ENCODE data around the gene SIPA1L3.
A peak's percentile ranks its signal among the peaks of the same experiment; 100 is the strongest.

Gene SIPA1L3

DNA sequence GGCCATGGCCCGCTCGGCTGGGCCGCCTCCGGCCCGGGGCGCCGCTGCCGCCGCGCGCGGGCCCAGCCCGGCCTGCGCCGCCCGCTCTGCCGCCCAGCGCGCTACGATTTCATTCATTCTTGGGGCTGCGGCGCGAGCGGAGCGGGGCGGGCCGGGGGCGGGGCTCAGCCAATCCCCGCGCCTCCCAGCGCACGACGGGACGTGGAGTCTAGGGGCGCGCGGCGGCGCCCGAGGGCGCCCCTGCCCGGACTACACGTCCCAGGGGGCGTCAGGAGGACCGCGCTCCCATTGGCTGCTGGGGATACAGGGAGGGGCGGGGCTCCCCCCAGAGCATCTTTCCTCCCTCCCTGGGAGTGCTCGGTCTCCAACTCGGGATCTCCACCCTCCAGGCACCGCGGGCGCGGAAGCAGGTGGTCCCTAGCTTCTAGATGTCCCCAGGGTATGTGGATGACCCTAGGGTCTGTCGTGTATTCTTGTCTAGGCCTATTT lies 322.6 kb downstream of the SIPA1L3 start (continued):
- TF ChIP-seq, protein P1, sequence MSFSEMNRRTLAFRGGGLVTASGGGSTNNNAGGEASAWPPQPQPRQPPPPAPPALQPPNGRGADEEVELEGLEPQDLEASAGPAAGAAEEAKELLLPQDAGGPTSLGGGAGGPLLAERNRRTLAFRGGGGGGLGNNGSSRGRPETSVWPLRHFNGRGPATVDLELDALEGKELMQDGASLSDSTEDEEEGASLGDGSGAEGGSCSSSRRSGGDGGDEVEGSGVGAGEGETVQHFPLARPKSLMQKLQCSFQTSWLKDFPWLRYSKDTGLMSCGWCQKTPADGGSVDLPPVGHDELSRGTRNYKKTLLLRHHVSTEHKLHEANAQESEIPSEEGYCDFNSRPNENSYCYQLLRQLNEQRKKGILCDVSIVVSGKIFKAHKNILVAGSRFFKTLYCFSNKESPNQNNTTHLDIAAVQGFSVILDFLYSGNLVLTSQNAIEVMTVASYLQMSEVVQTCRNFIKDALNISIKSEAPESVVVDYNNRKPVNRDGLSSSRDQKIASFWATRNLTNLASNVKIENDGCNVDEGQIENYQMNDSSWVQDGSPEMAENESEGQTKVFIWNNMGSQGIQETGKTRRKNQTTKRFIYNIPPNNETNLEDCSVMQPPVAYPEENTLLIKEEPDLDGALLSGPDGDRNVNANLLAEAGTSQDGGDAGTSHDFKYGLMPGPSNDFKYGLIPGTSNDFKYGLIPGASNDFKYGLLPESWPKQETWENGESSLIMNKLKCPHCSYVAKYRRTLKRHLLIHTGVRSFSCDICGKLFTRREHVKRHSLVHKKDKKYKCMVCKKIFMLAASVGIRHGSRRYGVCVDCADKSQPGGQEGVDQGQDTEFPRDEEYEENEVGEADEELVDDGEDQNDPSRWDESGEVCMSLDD (tag by site-specific recombination; IDR thresholded peaks at IDR 0.05): peak; percentile 53; the same call in 1 of the 2 replicates
- TF ChIP-seq ZEB2 (tag by site-specific recombination; IDR thresholded peaks at IDR 0.05): no peak
- TF ChIP-seq, protein P2, sequence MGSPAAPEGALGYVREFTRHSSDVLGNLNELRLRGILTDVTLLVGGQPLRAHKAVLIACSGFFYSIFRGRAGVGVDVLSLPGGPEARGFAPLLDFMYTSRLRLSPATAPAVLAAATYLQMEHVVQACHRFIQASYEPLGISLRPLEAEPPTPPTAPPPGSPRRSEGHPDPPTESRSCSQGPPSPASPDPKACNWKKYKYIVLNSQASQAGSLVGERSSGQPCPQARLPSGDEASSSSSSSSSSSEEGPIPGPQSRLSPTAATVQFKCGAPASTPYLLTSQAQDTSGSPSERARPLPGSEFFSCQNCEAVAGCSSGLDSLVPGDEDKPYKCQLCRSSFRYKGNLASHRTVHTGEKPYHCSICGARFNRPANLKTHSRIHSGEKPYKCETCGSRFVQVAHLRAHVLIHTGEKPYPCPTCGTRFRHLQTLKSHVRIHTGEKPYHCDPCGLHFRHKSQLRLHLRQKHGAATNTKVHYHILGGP (tag by site-specific recombination; IDR thresholded peaks at IDR 0.05): no peak
- no peak for TF ChIP-seq FEZF1 (tag by site-specific recombination; IDR thresholded peaks at IDR 0.05)
- no peak for TF ChIP-seq ZNF433 (tag by site-specific recombination; IDR thresholded peaks at IDR 0.05; ENCODE audit: low read depth)
- peak; percentile 24; the same call in 1 of the 2 replicates for TF ChIP-seq ZSCAN30 (tag by site-specific recombination; IDR thresholded peaks at IDR 0.05)
- no peak for TF ChIP-seq ZNF830 (tag by site-specific recombination; IDR thresholded peaks at IDR 0.05; ENCODE audit: low read depth)
- no peak for TF ChIP-seq ZNF548 (tag by site-specific recombination; IDR thresholded peaks at IDR 0.05)
- TF ChIP-seq SP7 (tag by site-specific recombination; IDR thresholded peaks at IDR 0.05): no peak
- no peak for TF ChIP-seq ZFP69B (tag by site-specific recombination; IDR thresholded peaks at IDR 0.05)
- TF ChIP-seq, protein P3, sequence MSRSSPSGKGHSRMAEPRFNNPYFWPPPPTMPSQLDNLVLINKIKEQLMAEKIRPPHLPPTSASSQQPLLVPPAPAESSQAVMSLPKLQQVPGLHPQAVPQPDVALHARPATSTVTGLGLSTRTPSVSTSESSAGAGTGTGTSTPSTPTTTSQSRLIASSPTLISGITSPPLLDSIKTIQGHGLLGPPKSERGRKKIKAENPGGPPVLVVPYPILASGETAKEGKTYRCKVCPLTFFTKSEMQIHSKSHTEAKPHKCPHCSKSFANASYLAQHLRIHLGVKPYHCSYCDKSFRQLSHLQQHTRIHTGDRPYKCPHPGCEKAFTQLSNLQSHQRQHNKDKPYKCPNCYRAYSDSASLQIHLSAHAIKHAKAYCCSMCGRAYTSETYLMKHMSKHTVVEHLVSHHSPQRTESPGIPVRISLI (tag by site-specific recombination; IDR thresholded peaks at IDR 0.05): no peak
- TF ChIP-seq RBAK (tag by site-specific recombination; IDR thresholded peaks at IDR 0.05): no peak
- no peak for TF ChIP-seq ZNF16 (tag by site-specific recombination; IDR thresholded peaks at IDR 0.05; ENCODE audit: low read depth)
- TF ChIP-seq ZNF529 (tag by site-specific recombination; IDR thresholded peaks at IDR 0.05; ENCODE audit: insufficient replicate concordance): no peak
- TF ChIP-seq ZFP41 (tag by site-specific recombination; IDR thresholded peaks at IDR 0.05; ENCODE audit: borderline replicate concordance): no peak
- TF ChIP-seq OSR2 (tag by site-specific recombination; IDR thresholded peaks at IDR 0.05): no peak
- no peak for TF ChIP-seq ZNF571 (tag by site-specific recombination; IDR thresholded peaks at IDR 0.05)
- TF ChIP-seq, protein P4, sequence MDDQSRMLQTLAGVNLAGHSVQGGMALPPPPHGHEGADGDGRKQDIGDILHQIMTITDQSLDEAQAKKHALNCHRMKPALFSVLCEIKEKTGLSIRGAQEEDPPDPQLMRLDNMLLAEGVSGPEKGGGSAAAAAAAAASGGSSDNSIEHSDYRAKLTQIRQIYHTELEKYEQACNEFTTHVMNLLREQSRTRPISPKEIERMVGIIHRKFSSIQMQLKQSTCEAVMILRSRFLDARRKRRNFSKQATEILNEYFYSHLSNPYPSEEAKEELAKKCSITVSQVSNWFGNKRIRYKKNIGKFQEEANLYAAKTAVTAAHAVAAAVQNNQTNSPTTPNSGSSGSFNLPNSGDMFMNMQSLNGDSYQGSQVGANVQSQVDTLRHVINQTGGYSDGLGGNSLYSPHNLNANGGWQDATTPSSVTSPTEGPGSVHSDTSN (CRISPR knock-in tag; IDR thresholded peaks at IDR 0.05): no peak
- TF ChIP-seq SCRT2 (tag by site-specific recombination; IDR thresholded peaks at IDR 0.05): no peak
- no peak for TF ChIP-seq ZNF248 (tag by site-specific recombination; IDR thresholded peaks at IDR 0.05)
- TF ChIP-seq ZNF239 (tag by site-specific recombination; IDR thresholded peaks at IDR 0.05): no peak
- TF ChIP-seq ZNF132 (tag by site-specific recombination; IDR thresholded peaks at IDR 0.05; ENCODE audit: borderline replicate concordance): no peak
- TF ChIP-seq ZNF707 (tag by site-specific recombination; IDR thresholded peaks at IDR 0.05): no peak
- TF ChIP-seq, protein P5, sequence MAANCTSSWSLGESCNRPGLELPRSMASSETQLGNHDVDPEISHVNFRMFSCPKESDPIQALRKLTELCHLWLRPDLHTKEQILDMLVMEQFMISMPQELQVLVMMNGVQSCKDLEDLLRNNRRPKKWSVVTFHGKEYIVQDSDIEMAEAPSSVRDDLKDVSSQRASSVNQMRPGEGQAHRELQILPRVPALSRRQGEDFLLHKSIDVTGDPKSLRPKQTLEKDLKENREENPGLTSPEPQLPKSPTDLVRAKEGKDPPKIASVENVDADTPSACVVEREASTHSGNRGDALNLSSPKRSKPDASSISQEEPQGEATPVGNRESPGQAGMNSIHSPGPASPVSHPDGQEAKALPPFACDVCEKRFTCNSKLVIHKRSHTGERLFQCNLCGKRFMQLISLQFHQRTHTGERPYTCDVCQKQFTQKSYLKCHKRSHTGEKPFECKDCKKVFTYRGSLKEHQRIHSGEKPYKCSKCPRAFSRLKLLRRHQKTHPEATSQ (tag by site-specific recombination; IDR thresholded peaks at IDR 0.05): no peak
- TF ChIP-seq ZNF510 (tag by site-specific recombination; IDR thresholded peaks at IDR 0.05; ENCODE audit: insufficient replicate concordance): no peak
- TF ChIP-seq REPIN1 (tag by site-specific recombination; IDR thresholded peaks at IDR 0.05; ENCODE audit: low read depth): no peak
- no peak for TF ChIP-seq ZNF621 (tag by site-specific recombination; IDR thresholded peaks at IDR 0.05)
- no peak for TF ChIP-seq ZNF629 (tag by site-specific recombination; IDR thresholded peaks at IDR 0.05)
- no peak for TF ChIP-seq ZNF677 (tag by site-specific recombination; IDR thresholded peaks at IDR 0.05)
- no peak for TF ChIP-seq ZBTB7A (tag by site-specific recombination; IDR thresholded peaks at IDR 0.05; ENCODE audit: low read depth)
- TF ChIP-seq, protein P6, sequence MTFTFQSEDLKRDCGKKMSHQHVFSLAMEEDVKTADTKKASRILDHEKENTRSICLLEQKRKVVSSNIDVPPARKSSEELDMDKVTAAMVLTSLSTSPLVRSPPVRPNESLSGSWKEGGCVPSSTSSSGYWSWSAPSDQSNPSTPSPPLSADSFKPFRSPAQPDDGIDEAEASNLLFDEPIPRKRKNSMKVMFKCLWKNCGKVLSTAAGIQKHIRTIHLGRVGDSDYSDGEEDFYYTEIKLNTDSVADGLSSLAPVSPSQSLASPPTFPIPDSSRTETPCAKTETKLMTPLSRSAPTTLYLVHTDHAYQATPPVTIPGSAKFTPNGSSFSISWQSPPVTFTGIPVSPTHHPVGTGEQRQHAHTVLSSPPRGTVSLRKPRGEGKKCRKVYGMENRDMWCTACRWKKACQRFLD (tag by site-specific recombination; IDR thresholded peaks at IDR 0.05): no peak
- TF ChIP-seq OVOL3 (tag by site-specific recombination; IDR thresholded peaks at IDR 0.05): no peak
- no peak for TF ChIP-seq ZNF610 (tag by site-specific recombination; IDR thresholded peaks at IDR 0.05; ENCODE audit: borderline replicate concordance)
- 0 out of 2 replicates have a peak, but pooled peaks have one; percentile 29 for TF ChIP-seq IKZF3 (tag by site-specific recombination; IDR thresholded peaks at IDR 0.05)
